Measurements from ENCODE around the gene ST6GALNAC3.
"Not testable (repeated sequence)": the region's sequence is repeated elsewhere in the genome, so short reads cannot be mapped to it uniquely, and the experiment has no call there.

The ST6GALNAC3 gene

DNA sequence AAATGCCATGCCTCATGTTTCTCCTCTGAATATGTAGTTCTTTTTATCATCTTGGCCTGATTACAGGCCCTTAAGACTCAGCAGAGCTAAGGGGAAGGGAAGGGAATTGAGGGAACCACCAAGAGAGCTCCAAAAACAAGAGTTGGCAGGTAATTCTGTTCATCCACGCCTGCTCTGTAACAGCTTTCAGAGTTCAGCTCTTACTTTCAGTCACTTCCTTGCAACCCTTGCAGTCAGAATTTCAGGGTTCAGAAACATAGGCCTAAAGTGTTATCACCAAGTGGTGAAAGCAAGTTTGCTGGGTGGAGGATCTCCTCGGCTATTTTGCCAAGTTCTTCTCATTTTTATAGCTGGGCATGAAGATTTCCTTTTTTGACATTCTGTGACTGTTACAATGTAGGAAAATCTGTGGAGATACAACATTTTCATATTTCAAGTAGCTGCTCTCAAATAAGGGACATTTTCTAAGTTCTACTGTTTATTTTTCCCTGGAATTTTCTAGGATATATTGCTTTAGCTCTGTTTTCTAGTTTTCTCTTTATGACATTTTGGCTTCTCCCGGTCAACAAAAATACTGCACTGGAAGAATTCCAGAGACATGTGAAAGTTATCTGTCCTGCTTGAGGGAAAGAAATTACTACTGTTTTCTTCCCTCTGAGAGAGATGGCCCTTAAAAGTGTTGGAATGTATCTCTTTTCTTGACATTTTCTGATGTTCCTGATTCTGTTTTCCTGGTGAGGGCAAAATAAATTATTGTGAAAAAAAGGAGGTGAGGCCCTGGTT is 540.9 kb downstream of the ST6GALNAC3 start:
- no peak for FAIRE-seq

DNA sequence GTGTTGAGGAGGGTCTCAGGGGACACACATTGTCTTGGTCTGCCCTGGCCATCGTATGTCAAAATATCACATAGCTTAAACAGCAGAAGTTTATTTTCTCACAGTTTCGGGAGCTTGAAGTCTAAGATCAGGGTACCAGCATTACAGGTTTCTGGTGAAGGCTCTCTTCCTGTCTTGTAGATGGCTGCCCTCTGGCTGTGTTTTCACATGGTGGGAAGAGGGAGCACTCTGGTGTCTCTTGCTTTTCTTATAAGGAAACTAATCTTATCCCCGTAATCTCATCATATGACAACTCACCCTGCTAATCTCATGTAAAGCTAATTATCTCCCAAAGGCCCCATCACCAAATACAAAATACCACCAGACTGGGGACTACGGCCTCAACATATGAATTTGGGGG is 545.8 kb downstream of the ST6GALNAC3 start:
- DNase-seq (ENCODE audit: low spot score) (no peak), FAIRE-seq (no peak)

More for the DNA sequence above, 540.9 kb downstream of the ST6GALNAC3 start:
- DNase-seq (ENCODE audit: low spot score): no peak

DNA sequence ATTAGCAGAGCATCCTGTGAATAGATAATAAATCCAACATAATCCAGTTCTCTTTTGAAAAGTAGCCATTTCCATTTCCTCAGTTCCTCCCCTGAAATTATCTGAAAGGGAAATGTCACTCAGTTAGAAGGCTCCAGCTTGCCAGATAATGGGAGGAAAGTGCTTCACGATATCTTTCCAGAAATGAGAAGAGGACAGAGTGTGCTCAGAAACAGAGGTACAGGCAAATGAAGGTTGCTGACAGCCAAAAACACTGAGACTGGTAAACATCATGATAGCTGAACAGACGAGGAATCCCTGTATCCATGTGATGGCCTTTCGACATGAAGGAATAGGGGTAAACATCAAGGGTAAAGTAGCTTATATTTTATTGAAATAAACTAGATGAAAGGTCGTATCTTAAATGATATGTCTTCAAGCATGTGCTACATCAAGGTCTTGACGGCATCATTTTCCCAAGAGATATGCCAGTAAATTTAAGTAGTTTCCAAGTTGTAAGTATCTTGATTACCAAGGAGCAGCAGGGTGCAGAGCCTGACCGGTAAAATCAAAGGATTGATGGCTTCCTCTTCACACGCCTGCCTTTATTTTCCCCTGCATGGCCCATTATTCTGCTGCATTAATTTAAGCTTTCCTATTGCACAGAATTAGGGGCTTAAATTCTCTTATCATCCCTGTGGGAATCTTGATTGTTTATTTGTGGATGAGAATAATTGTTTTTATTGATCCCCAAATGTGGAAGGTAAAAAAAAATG is 548.4 kb downstream of the ST6GALNAC3 start:
- FAIRE-seq: no peak

DNA sequence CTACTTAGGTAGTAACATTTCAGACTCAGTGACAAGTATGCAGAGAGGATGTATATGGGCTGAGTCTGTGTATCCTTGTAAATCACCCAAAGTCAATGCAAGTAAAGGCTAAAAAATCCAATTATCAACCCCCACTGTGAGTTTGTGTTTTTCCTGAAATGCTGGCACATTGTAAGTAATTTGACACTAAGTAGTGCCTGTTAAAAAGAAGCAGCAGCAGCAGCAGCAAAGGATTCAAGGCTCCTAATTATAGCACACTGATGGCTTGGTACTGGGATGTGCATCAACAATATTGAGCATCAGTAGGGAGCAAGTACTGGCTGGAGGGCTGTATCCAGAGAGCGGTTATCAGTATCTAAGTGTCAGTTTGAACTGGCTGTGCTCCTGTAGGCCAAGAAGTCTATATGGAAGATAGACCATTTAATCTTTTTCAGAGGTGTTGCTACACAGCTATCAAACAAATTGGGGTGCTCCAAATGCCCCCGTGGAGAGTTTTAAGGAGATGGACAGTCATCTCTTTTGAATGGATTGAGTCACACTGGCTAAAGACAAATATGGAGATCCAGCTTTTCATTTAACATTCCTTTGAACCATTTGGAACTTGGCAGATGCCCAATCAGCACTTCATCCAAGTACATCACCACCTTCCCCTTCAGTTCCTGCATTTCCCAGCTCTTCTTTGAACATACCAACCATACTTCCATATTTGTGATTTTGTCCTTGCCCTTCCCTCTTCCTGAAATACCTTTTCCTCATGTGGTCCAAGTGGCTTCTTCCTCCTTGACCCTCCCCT is 551.5 kb downstream of the ST6GALNAC3 start:
- no peak for FAIRE-seq
- DNase-seq (ENCODE audit: low spot score): no peak

More for the DNA sequence above, 548.4 kb downstream of the ST6GALNAC3 start:
- DNase-seq (ENCODE audit: low spot score): no peak

DNA sequence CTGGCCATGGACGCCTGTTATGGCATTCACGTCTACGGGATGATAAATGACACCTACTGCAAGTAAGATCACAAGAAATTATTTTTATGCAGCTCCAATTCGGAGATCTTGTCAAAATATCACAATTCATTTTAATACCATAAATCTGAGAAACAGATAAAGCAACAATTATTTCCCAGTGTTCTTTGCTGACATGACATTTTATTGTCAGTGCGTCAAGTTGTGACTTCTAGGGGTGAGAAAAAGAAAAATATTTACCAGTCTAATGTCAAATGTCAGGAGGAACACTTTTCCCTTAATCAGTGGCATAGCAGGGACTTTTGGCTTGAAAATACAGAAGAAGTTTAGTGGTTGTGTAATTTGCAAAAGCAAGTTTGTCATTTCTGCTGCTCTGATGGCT is 553.0 kb downstream of the ST6GALNAC3 start:
- no peak for FAIRE-seq
- DNase-seq (ENCODE audit: low spot score): no peak

DNA sequence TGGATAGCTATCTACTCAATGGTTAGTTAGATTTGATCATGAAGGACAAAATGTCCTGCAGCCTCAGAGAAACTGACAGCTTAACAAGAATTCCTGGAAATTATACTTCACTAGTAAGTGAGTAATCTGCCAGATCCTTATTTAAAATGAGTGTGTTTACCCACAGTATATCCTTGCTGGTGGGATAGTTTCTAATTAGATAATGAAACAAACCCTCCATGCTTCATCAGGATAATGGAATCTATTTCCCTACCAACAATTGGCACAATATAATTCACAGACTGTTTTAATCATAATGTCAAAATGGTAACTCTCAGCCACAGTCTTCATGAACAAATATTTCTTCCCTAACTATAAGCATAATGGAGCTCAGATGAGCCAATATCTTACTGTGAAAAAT is 553.4 kb downstream of the ST6GALNAC3 start:
- DNase-seq (ENCODE audit: low spot score): no peak
- FAIRE-seq: no peak

DNA sequence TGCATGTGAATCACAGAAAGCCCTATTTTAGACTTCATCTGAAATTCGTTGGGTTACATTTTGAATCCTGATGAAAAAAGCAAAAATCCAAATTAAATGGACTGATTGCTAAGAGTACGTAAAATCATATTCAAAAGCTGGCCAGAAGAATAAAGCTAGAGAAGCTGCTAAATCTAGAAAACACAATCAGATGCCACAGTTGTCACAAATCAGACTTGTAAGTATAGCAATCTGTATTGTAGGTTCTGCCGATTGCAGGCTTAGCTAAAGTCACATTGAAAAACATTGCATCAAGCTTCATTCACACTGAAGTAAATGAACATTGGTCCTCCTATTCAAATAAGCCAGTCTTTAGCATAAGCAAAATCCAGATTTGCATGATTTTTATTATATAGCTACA is 557.6 kb downstream of the ST6GALNAC3 start:
- FAIRE-seq: no peak
- no peak for DNase-seq (ENCODE audit: low spot score)

DNA sequence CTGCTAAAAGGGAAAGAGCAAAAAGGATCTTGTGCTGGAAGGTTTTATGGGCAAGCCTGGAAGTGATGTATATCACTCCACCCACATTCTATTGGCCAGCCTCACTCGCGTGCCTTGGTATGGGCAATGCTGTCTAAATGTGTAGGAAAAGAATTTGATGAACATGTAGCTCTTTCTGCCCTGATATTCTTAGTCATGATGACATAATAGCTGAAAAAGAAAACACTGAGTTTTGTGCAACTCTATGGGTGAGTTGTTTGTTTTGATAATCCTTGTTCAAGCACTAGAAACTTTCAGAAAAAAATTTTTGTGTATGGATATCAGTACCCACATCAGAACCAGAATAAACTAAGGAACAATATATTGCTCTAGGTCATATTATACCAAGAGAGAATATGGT is 561.2 kb downstream of the ST6GALNAC3 start:
- DNase-seq (ENCODE audit: low spot score) (no peak), FAIRE-seq (no peak)

DNA sequence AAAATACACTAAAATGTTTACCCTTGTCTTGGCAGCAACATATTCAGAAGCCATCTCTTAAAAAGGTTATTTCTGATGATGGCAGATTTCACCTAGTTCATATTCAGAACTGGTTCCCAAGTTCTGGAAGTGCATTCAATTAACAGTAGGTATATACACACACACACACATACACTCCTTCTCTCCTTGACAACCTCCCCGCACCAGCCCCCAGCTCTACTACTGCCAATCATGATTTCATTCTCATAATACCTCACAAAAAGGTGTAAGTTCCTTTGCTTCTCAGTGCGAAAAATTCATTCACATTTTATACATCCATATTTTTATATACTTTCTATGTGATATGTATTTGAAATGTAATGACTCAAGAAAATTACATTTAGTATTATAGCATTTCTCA is 564.6 kb downstream of the ST6GALNAC3 start:
- DNase-seq (ENCODE audit: low spot score) (no peak), FAIRE-seq (no peak)

DNA sequence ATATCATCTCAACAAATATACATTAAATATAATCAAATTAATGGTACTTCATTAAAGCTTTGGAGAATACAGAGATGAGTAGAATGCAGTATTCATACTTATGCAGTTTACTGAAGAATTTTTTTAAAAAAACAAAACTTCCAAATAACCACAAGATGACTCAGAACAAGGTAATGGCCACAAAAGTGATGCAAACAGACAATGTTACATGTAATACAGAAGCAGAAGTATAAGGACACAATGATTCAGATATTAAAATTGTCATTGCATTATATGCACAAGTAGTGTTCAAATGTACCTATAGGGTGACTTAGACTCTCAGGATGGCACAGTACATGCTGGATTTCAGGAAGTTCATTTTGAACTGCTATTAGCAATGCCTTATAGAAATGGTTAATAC is 565.5 kb downstream of the ST6GALNAC3 start:
- peak; percentile 21 for DNase-seq (ENCODE audit: low spot score)
- no peak for FAIRE-seq

DNA sequence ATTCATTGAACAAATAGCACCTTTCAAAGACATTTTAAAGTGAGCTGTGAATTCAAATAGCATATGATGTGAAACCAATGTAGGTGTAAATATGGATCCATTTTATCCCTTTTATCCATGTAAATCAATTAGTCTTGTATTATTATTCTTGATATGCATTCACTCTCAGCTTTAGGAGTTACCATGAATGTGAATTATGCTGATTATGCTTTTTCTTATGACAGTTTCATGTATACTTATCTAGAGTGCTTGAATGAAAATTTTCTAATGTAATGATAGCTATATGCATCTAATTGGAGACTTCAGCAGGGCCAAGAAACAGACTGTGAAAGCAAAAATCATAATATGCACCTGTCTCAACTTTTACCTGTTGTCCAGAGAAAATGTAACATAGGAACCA is 566.2 kb downstream of the ST6GALNAC3 start:
- FAIRE-seq: no peak
- no peak for DNase-seq (ENCODE audit: low spot score)

DNA sequence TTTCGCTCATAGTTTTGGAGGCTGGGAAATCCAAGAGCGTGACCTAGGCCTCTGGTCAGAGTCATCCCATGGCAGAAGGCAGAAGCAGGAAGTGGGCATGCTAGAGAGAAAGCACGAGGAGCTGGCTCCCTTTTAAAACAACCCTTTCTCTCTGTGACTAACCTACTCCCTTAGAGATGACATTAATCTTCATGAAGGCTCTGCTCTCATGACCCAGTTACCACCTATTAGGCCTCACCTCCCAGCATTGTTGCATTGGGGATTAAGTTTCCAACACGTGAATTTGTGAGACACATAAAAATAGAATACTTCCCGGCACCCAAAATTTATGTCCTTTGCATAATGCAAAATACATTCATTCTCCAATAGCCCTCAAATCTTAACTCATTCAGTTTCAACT is 569.6 kb downstream of the ST6GALNAC3 start:
- DNase-seq (ENCODE audit: low spot score): no peak
- FAIRE-seq: no peak

DNA sequence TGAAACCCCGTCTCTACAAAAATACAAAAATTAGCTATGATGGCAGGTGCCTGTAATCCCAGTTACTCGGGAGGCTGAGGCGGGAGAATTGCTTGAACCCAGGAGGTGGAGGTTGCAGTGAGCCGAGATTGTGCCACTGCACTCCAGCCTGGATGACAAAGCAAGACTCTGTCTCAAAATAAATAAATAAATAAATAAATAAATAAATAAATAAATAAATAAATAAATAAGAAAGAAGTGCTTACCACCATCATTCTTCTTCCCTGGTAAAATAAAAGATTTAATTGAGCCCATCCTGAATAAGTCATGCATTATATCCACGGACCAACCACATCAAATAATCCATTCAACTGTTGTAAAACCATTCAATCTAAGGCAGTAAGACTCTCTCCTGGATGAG is 578.3 kb downstream of the ST6GALNAC3 start:
- not testable (repeated sequence) for FAIRE-seq; DNase-seq (ENCODE audit: low spot score)

DNA sequence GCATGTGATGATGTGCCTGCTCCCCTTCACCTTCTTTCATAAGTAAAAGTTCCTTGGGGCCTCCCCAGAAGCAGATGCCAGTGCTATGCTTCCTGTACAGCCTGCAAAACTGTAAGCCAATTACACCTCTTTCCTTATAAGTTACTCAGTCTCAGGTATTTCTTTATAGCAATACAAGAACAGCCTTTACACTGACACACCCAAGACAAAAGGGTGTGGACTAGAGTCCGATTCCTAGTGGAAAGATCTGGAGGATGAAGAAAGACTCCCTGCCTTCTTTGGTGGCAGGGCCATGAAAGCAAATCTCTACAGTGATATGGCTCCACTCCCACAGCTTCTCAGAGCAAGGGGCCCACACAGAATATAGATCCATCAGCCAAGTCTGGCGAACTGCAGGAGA is 583.1 kb downstream of the ST6GALNAC3 start:
- no peak for FAIRE-seq
- no peak for DNase-seq (ENCODE audit: low spot score)

DNA sequence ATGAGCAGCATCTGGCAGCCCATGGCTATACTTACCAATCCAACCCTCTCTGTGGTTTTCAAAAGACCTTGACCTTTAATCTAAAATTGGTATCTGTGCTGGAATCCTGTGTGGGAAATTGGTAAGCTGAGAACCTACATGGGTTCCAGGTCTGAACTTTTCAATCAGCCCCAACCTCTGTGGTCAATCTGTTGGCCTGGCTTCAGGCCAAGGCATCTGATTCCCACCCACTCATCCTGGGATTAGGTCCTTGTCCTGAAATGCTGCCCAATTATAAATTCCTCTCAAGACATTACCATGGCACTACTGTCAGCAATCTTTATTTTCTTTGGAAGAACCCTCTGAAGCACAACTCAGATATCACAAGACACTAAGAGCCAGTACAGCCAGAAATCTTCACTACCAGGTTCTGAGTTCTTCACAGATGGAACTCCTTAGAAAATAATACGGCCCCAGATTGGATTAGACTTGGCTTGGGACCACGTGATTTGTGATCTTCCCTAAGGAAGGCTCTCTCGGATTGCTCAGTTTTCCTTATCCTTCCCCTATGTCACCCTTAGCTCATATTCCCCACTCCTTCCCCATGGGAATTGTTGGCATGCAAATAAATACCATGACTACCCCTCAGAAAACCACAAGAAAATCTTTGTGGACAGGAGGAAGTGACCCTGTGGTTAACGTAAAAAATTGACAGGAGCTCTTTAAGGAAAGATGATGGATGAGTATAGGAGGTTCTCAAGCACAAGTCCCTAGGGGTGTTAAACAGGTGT is 584.8 kb downstream of the ST6GALNAC3 start:
- DNase-seq (ENCODE audit: low spot score): peak; percentile 54
- no peak for FAIRE-seq

DNA sequence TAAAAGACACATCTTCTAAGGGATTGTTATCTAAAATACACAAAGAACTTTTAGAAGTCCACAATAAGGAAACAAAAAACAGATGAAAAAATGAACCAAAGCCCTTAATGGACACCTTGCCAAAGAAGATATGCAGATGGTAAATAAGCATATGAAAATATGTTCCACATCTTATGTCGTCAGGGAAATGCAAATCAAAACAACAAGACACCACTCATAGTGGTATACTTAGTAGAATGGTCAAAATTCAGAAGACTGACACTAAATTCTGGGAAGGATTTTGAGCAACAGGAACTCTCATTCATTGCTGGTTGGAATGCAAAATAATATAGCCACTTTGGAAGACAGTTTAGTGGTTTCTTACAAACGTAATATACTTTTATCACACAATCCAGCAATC is 587.0 kb downstream of the ST6GALNAC3 start:
- no peak for FAIRE-seq
- DNase-seq (ENCODE audit: low spot score): no peak

DNA sequence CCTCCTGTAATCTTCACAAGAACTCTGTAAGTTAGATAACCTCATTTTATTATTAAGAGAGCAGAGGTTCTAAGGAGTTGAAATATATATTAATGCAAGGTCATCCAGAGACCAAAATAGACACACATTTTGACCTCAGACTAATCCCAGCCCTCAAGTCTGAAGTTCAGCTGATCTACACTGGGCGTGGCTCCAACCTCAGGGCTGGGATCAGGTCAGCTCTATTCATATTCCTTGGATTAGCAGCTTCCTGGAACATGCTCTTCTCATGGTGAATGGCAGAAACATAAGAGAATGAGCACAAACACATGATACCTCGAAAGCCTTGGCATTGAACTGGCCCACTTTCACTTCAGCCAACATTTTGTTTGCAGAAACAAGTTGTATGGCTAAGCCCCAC is 592.0 kb downstream of the ST6GALNAC3 start:
- FAIRE-seq (no peak), DNase-seq (ENCODE audit: low spot score) (no peak)

DNA sequence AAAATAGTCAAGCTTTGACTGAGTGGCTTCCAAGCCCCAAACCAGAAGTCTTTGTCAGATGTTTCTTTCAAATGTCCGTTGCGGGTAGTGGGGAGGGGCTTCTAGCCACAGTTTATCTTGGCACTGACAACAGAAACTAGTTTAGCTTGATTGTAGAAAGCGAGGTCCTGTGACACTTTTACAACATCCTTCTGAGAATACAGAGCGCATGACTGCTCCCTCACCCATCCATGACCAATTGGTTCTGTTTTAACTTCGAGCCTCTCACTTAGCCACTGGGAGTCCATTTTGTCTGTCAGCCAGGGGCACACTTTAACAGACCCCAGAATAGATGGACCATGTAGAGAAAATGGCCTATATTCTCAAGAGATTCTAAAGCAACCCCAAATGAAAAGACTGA is 593.5 kb downstream of the ST6GALNAC3 start:
- no peak for FAIRE-seq
- DNase-seq (ENCODE audit: low spot score): no peak

DNA sequence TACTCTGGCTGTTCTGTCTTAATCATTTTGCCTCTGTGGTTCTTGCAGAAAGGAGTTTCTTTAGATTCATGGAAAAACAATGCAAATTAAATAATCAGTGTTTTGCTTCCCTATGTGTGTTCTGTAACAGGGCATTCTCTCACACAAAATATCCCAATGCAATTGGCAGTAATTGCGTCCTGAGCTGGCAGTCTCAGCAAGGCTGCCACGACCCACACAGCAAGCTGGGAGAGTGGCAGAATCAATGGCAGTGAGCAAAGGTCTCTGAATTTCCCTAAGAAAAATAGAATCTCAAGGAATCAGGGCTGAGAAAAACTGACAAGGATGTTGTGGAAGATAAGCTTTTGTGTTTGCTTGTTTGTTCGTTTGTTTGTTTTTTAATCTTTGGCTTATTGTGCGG is 594.6 kb downstream of the ST6GALNAC3 start:
- FAIRE-seq: no peak
- DNase-seq (ENCODE audit: low spot score): no peak

DNA sequence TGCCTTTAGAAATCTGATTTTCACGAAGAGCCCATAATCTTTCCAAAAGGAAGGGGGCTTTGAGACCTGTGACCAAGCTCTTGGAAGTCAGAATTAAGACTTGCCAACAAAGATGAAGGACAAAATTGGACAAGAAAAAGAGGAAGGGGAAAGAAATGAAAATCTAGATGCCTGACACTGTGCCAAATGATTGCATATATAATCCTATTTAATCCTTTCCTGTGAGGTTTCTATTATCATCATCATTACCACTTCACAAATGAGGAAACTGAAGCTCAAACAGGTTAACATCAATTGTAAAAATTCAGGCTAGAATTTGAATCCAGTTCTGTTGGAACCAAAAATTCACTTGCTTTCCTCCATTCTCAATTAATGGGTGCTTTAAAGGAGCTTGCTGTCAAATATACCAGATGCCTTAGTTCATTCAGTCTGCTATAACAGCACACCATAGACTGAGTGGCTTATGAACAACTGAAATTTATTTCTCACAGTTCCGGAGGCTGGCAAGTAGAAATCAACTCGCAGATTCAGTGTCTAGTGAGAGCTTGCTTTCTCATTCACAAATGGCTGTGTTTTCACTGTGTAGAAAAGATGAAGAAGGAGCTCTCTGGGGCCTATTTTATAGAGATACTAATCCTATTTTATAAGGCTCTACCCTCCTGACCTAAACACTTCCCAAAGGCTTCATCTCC is 595.2 kb downstream of the ST6GALNAC3 start:
- no peak for DNase-seq (ENCODE audit: low spot score)
- no peak for FAIRE-seq

All from urothelium cell line (cell line).